ENCODE data around the gene HPSE2. TPM values are rescaled to one million over a fixed set of nuclear protein-coding genes. Genes with fewer than 3 reads are reported as not detected.

The HPSE2 gene
- total and polyA plus RNA-seq, 2 of the 13 experiments (the other 11 are each of a cell fraction or from before 2014, with no cell fraction given), result 0.01 TPM; not detected in 1

- TF ChIP-seq, protein P1, sequence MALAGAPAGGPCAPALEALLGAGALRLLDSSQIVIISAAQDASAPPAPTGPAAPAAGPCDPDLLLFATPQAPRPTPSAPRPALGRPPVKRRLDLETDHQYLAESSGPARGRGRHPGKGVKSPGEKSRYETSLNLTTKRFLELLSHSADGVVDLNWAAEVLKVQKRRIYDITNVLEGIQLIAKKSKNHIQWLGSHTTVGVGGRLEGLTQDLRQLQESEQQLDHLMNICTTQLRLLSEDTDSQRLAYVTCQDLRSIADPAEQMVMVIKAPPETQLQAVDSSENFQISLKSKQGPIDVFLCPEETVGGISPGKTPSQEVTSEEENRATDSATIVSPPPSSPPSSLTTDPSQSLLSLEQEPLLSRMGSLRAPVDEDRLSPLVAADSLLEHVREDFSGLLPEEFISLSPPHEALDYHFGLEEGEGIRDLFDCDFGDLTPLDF (CRISPR knock-in tag; IDR thresholded peaks at IDR 0.05), result no peak
- TF ChIP-seq ATF7 (IDR thresholded peaks at IDR 0.05) (no peak), ATF7 (CRISPR knock-in tag; IDR thresholded peaks at IDR 0.05) (no peak), DNMT1 (CRISPR knock-in tag; IDR thresholded peaks at IDR 0.05) (no peak), DR1 (CRISPR knock-in tag; IDR thresholded peaks at IDR 0.05) (no peak), ZNF891 (CRISPR knock-in tag; IDR thresholded peaks at IDR 0.05) (no peak), HNF4A (CRISPR knock-in tag; IDR thresholded peaks at IDR 0.05) (no peak)
These were observed 761.0 kb downstream of the HPSE2 start (continued) for GRCh38 chr10:98474628-98475027.

- in situ Hi-C loops (cut with HindIII; ENCODE audit: extremely low pct_ligation_motif_present, low pct_unique_long_range_greater_than_20kb) (loop anchor here (10.0 to 25.0 kb wide), 2 partner anchors 565 to 773 kb away; no protein-coding TSS in a partner anchor), intact Hi-C loops (cut with micrococcal nuclease; ENCODE audit: unreplicated experiment) (no loop called here)
- Histone ChIP-seq H3K27ac (ENCODE audit: extremely low read length, insufficient read depth, low read length) (no peak overlapping the region), H3K36me3 (replicated peaks in 1 of 2; ENCODE audit: control insufficient read depth in 1 of 2, insufficient read depth in 2 of 2, low read length in 2 of 2) (no peaks in the 10 kb centered on the region), H4K20me1 (ENCODE audit: insufficient read depth, low read length) (no peaks in the 10 kb centered on the region), H3K9ac (ENCODE audit: insufficient read depth, low read depth, low read length) (no peak overlapping the region), H3K4me3 (replicated peaks in 1 of 3; ENCODE audit: insufficient read depth in 1 of 3, low read depth in 2 of 3, low read length in 3 of 3) (no peak overlapping the region), H3K4me1 (ENCODE audit: insufficient read depth, low read length) (no peaks in the 10 kb centered on the region), H3K27me3 (ENCODE audit: control insufficient read depth in 1 of 2, insufficient read depth in 2 of 2, low read length in 2 of 2) (peaks cover 4 to 23% of the 10 kb centered on the region in 2 experiments), H3K9me3 (ENCODE audit: low read length) (no peaks in the 10 kb centered on the region), H3K79me2 (ENCODE audit: insufficient read depth, low read length) (no peaks in the 10 kb centered on the region), H3K4me2 (ENCODE audit: low read depth, low read length) (no peak overlapping the region), H2AFZ (ENCODE audit: low read length) (no peak overlapping the region)
- POLR2A ChIA-PET, result no interaction called here
- CTCF ChIA-PET (ENCODE audit: low intra/inter-chr PET ratio, low total read pairs), result no interaction called here
- no peak for FAIRE-seq
- no peak for DNase-seq (ENCODE audit: low spot score)
- 2% methylated on average over 4 of the region's 4 CpGs for WGBS (ENCODE audit: low lambda C conversion rate)
- ATAC-seq, result no peak
- no TSS peak for BruUV-seq (replicated peaks)
- no peak for TF ChIP-seq ZNF10 (CRISPR knock-in tag; IDR thresholded peaks at IDR 0.05; ENCODE audit: borderline replicate concordance, low read depth)
- TF ChIP-seq JUNB (CRISPR knock-in tag; IDR thresholded peaks at IDR 0.05; ENCODE audit: borderline replicate concordance), result no peak
- TF ChIP-seq GATAD1 (CRISPR knock-in tag; IDR thresholded peaks at IDR 0.05), result no peak
- no peak for TF ChIP-seq ZNF776 (CRISPR knock-in tag; IDR thresholded peaks at IDR 0.05)
- no peak for TF ChIP-seq NCOR1 (IDR thresholded peaks at IDR 0.05; ENCODE audit: borderline replicate concordance, low read length)
- no peak for TF ChIP-seq HOXA7 (CRISPR knock-in tag; IDR thresholded peaks at IDR 0.05)
- TF ChIP-seq, protein P2, sequence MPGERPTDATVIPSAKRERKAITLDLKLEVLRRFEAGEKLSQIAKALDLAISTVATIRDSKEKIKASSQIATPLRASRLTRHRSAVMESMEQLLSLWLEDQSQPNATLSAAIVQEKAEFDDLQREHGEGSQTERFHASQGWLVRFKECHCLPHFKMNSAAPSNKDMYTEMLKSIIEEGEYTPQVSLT (CRISPR knock-in tag; IDR thresholded peaks at IDR 0.05; ENCODE audit: borderline replicate concordance, low read depth), result no peak
- TF ChIP-seq PRPF4 (IDR thresholded peaks at IDR 0.05; ENCODE audit: low read depth, low read length, poor library complexity, severe bottlenecking), result no peak
- TF ChIP-seq ZMYM4 (CRISPR knock-in tag; IDR thresholded peaks at IDR 0.05), result no peak
- TF ChIP-seq SMAD3 (CRISPR knock-in tag; IDR thresholded peaks at IDR 0.05), result no peak
- TF ChIP-seq ZNF382 (CRISPR knock-in tag; IDR thresholded peaks at IDR 0.05; ENCODE audit: borderline replicate concordance), result no peak
- no peak for TF ChIP-seq ZNF451 (CRISPR knock-in tag; IDR thresholded peaks at IDR 0.05)
- TF ChIP-seq HNRNPLL (IDR thresholded peaks at IDR 0.05; ENCODE audit: low read depth, low read length, poor library complexity, severe bottlenecking), result no peak
- no peak for TF ChIP-seq ZNF282 (IDR thresholded peaks at IDR 0.05; ENCODE audit: partially characterized antibody)
- TF ChIP-seq, protein P3, sequence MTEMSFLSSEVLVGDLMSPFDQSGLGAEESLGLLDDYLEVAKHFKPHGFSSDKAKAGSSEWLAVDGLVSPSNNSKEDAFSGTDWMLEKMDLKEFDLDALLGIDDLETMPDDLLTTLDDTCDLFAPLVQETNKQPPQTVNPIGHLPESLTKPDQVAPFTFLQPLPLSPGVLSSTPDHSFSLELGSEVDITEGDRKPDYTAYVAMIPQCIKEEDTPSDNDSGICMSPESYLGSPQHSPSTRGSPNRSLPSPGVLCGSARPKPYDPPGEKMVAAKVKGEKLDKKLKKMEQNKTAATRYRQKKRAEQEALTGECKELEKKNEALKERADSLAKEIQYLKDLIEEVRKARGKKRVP (CRISPR knock-in tag; IDR thresholded peaks at IDR 0.05), result no peak
- no peak for TF ChIP-seq POGZ (CRISPR knock-in tag; IDR thresholded peaks at IDR 0.05)
- no peak for TF ChIP-seq ZFAT (CRISPR knock-in tag; conservative IDR thresholded peaks at IDR 0.05)
- no peak for TF ChIP-seq SCMH1 (CRISPR knock-in tag; IDR thresholded peaks at IDR 0.05; ENCODE audit: borderline replicate concordance)
These were observed 763.5 kb downstream of the HPSE2 start for GRCh38 chr10:98472196-98472595.
